Measurements from ENCODE around the gene KCNH3.
"Not testable (repeated sequence)": the region's sequence is repeated elsewhere in the genome, so short reads cannot be mapped to it uniquely, and the experiment has no call there.

Gene KCNH3

GRCh38 chr12:49584591-49584990 lies 45.8 kb downstream of the KCNH3 start:
- no peak for DNase-seq (ENCODE audit: low read depth)

- no peak for DNase-seq (ENCODE audit: low read depth)
Measured at GRCh38 chr12:49585477-49586459, 46.9 kb downstream of the KCNH3 start.

GRCh38 chr12:49587174-49587908 lies 48.5 kb downstream of the KCNH3 start:
- DNase-seq (ENCODE audit: low read depth), result no peak

- DNase-seq (ENCODE audit: low read depth), result no peak
Measured at GRCh38 chr12:49588281-49588680, 49.5 kb downstream of the KCNH3 start.

- no peak for DNase-seq (ENCODE audit: low read depth)
Measured at GRCh38 chr12:49588721-49589516, 50.1 kb downstream of the KCNH3 start.

- no peak for DNase-seq (ENCODE audit: low read depth)
Measured at GRCh38 chr12:49598527-49598926, 59.7 kb downstream of the KCNH3 start.

DNA sequence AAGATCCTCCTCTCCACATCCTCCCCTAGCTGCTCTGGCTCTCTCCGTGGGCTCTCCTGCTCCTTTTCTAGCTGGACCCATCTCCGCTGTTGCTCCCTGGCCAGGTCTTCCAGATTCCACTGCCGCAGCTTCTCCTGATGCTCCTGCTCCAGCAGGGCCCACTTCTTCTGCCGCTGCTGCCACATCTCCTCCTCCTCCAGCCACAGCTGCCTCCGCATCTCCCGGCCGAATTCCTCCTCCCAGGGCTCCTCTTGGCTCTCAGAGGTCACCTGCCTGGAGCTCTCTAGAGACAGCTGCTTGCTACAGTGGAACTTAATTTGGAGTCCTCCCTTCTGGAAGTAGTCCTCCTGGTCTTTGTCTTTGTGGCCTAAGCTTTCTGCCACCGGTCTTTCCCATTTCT lies 61.1 kb downstream of the KCNH3 start:
- DNase-seq (ENCODE audit: low read depth), result no peak

- no peak for DNase-seq (ENCODE audit: low read depth)
Measured at GRCh38 chr12:49603721-49604120, 64.9 kb downstream of the KCNH3 start.

- no peak for DNase-seq (ENCODE audit: low read depth)
Measured at GRCh38 chr12:49604856-49605255, 66.0 kb downstream of the KCNH3 start.

- DNase-seq (ENCODE audit: low read depth), result not testable (repeated sequence)
Measured at GRCh38 chr12:49605539-49605938, 66.7 kb downstream of the KCNH3 start, which contains the start of gene FAM186B. TSS of gene FAM186B (minus strand) at chr12:49605639. CDS start at chr12:49605477, 162 bp downstream.
